Medulla oblongata (tissue), 1 donor: ENCODE data around the gene LRP5.
"Not testable (repeated sequence)": the region's sequence is repeated elsewhere in the genome, so short reads cannot be mapped to it uniquely, and the experiment has no call there.

ENCODE experiments used
- DNase-seq: peaks from one replicate; pipeline ENCODE4 v3.0.0-alpha.2; 2015; ENCODE audit errors: extremely low spot score

The LRP5 gene

DNA sequence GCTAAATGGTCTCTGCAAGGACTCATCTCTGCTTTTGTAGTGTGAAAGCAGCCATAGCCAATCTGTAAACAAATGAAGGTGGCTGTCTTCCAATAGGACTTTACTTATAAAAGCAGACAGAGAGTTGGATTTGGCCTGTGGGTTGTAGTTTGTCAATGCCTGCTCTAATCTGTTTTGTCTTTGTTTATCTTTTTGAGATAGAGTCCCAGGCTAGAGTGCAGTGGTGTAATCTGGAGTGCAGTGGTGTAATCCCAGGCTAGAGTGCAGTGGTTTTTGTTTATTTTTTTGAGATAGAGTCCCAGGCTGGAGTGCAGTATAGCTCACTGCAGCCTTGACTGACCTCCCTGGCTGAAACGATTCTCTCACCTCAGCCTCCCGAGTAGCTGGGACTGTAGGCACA is 156.7 kb downstream of the LRP5 start:
- no peak for DNase-seq

DNA sequence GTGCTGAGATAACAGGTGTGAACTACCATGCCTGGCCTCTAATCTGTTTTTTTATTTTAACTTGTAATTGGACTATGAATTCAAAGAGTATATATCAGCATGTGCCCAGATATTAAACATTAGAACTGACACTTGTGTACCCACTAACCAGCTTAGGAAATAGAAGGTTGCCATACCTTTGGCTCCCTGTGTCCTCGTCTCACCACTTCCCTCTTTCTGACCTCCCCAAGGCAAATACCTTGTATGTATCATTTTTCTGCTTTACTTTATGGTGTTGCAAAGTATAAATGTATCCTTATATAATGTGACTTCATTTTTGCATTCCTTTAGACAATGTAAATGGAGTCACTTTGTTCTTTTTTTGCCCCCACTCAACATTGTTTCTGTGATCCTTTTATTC is 157.3 kb downstream of the LRP5 start:
- no peak for DNase-seq

DNA sequence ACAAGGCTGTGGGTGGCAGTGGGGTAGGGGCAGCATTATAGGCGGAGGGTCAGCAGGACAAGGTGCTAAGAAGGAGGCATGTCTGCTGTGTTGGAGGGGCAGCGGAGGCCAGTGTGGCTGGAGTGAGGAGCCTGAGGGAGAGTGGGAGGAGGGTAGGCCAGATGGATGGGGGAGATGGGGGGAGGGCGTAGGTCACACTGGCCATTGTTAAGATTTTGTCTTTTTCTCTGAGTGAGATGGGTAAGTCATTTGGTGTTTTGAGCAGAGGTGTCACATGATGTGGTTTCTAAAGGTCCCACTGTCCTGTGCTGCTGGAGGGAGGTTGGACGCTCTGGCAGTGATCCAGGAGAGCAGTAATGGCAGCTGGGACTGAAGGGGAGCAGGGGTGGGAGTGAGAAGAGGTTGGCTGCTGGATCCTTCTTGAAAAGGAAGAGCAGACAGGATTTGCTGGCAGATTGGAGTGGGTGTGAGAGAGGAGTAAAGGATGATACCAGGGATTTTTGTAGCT is 158.0 kb downstream of the LRP5 start:
- DNase-seq: peak; percentile 36

DNA sequence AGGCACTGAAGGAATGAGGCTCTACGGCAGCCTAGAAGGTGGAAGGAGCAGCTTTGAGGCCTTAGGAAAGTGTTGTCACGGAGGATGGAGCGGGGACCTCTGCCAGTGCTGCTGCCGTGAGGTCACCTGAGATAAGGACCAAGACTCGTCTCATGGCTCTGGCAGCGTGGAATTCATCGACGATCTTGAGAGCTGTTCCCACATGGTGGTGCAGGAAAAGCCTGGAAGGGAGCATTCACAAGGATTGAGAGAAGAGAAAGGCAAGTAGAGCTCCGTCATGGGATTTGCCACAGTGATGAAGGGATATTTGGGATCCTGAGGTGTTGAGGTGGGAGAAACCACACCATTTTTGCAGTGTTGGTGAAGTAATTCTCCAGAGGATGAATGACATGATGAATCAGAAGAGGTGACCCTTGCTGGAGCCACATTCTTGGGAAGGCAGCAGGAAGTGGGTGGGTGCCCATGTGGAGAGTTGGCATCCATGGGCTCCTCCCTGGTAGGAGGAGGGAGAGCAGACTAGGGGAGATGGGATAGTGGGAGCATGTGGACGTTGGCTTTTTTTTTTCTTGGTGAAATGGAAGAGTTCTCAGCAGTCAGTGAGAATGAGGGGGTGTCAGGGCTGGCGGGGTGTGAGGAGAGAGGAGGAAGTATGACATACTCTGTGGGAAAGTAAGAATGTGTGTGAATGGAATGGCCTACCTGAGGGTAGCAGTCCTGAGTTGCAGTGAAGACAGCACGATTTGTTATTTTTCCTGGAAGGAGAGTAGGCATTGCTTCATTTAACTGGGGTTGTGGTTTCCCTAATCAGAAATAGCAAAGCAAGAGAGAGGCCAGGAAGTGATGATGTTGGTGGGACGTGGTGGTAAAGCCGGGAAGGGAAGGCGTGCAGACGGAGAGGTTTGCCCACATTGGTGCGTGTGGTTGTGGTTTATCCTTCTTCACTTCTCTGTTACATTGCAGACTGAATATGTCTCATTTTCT is 159.3 kb downstream of the LRP5 start:
- no peak for DNase-seq

DNA sequence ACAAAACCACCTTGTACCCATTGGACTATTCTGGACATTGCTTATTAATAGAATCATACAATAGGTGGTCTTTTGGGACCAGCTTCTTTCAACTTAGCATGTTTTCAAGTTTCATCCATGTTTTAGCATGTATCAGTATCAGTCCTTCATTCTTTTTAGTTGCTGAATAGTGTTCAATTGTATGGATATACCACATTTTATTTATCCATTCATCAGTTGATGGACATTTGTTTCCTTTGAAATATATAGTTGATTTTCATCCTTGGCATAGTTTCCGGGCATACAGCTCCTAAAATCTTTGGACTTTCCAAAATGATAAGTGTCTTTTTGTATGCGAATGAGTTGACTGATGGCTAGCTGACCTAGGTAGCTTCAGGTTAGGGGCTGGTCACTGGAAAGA is 160.4 kb downstream of the LRP5 start:
- DNase-seq: no peak

DNA sequence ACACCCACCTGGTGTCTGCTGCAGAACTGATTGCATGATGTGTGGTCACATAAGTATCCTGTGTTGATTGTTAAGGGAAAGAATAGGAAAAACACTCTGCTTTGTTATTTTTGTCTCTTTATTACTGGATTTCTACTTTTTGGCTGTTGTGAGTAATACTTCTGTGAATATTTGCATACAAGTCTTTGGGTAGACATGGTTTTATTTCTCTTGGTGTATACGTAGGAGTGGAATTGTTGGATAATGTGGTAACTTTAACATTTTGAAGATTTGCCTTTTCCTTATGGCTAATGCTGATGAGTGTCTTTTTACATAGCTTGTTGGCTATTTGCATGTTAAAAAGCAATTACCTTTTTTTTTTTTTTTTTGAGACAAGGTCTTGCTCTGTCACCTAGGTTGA is 161.3 kb downstream of the LRP5 start:
- DNase-seq: no peak

DNA sequence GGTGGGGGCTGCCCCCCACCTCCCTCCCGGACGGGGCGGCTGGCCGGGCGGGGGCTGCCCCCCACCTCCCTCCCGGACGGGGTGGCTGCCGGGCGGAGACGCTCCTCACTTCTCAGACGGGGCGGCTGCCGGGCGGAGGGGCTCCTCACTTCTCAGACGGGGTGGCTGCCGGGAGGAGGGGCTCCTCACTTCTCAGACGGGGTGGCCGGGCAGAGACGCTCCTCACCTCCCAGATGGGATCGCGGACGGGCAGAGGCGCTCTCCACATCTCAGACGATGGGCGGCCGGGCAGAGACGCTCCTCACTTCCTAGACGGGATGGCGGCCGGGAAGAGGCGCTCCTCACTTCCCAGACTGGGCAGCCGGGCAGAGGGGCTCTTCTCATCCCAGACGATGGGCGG is 163.2 kb downstream of the LRP5 start:
- not testable (repeated sequence) for DNase-seq

DNA sequence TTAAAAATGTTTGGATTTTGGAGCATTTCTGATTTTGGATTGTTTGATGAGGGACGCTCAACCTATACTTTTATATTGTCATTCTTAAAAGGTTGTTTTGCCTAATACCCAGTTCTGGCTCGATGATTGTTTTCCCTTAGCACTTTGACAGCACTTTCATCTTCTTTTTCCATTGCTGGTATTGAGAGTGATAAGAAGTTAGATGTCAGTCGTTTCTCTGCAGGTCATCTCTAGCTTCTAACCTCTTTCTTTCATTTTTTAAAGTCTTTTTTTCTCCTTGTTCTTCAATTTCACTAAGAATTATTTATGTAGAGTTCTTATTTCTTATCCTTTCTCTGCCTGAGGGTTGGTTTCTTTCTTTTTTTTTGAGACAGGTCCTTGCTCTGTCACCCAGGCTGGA is 167.0 kb downstream of the LRP5 start:
- DNase-seq: no peak

DNA sequence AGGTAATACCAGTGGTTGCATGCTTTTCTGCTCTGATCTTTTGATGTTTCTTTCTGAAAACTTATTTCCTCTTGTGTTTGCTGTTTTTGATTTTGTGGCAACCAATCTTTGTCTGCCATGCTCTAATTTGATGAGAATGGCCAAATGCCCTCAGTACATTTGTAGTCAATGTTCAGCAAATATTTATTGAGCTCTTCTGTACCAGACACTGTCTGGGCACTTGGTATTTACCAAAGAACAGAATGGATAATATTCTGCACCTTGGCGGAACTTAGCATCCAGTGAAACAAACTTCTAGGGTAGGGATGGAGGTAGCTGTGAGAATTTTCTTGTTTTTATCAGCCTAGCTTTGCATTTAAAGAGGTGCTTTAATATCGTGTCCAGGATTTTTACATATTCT is 167.8 kb downstream of the LRP5 start:
- DNase-seq: no peak

DNA sequence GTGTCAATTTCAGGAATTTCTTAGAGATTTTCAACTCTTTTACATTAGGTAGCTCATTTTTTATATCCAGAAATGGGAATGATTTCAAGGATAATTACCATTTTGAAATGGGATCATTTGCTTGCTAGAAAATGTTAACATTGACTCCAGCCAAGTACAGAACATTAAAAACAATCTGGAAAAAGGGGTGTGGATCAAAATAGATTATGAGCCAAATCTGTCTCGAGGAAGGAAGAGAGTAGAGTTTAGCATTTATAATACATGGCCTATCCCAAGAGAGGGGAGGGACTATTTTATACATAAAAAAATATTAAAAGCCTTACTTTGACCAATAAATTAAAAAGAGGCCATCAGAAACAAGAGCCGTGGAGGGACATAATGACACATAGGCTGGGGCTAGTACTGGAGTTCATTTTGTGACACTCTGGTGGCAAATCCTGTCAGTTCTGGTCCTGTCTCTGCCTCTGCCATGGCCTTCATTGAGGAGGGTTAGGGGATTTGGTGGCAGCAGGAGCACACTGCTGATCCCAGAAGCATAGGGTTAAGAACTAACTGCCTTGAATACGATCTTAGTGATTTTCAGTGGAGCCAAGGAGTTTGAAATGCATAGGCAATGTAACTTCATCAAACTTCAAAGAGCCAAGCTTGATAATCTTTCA is 168.6 kb downstream of the LRP5 start:
- DNase-seq: no peak

DNA sequence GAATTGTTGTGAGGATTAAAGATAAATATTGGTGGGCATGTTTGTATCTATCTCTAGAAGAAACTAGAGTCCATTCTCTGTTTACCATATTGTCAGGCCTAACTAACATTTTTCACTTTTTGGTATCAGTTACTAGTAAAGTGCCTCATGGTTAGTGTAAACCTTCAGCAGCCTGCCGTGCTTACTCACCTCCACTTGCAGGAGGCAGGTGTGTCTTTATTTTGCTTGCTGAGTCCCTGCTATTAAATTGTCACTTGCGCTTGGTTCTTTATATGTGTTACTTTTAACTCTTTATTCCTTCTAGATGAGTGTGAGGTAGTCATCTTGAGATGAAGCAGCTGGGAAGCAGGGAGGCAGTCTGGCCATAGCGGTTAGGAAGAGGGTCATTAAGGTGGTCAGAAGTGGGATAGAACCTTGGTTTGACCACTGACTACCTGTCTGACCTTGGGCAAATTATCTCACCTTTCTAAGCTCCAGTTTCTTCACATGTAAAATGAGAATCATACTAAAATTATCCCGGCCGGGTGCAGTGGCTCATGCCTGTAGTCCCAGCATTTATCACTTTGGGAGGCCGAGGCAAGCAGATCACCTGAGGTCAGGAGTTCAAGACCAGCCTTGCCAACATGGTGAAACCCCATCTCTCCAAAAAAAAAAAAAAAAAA is 169.3 kb downstream of the LRP5 start:
- DNase-seq: no peak

DNA sequence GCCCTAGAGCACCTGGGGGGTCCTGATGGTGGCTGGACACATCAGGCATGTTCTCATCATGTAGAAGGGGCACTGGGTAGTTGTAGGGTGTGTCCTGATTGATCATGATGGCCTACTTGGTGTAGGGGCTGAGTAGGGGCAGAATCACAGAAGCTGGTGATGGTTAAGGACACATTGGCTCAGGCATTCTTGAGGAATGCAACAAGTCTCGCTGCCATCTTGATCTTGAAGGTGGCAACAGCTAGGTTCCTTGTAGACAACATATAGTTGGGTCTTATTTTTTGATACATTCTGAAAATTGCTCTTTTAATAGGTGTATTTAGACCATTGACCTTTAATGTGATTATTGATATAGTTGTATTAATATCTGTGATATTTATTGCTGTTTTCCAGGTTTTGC is 176.2 kb downstream of the LRP5 start:
- DNase-seq: no peak

DNA sequence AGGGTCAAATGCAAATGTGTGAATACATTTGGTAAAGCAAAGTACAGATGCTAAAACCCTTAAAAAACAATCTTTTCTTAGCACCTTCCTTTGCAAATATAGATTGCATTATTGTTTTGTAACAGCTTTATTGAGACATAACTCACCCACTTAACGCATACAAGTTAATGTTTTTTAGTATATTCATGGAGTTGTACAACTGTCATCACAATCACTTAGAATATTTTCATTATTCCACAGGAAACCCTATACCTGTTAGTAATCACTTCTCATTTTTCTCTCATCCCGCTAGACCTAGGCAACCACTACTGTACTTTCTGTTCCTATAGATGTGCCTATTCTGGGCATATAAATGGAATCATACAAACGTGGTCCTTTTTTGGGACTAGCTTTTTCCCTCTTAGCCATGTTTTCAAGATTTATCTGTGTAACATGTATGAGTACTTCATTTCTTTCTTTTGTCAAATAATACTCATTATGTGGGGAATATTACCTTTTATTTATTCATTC is 182.9 kb downstream of the LRP5 start:
- no peak for DNase-seq

DNA sequence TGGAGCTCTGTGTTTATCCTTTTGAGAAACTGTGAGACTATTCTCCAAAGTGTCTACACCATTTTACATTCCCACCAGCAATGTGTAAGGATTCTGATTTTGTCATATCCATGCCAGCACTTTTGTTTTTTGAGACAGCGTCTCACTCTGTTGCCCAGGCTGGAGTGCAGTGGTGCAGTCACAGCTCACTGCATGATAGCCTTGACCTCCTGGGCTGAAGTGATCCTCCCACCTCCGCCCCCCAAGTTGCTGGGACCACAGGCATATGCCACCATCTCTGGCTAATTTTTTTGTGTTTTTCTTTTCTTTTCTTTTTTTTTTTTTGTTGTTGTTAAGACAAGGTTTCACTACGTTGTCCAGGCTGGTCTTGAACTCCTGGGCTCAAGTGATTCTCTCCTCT is 183.5 kb downstream of the LRP5 start:
- DNase-seq: no peak

DNA sequence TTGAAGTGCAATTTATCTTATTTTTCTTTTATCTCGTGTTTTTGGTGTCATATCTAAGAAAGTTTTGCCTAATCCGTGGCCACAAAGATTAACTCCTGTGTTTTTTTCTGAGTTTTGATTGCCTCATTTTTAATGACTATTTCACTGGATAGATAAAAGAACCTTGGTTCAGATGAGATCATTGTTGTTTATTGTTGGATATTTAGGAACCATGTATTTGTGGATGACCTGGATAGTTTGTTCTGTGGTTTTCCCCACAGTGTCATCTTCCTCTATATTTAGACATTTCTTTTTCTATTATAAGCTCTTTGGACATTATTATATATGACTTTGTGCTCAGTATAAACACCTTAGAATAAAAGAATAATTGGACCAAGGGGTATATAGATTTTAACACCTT is 185.4 kb downstream of the LRP5 start:
- DNase-seq: no peak

DNA sequence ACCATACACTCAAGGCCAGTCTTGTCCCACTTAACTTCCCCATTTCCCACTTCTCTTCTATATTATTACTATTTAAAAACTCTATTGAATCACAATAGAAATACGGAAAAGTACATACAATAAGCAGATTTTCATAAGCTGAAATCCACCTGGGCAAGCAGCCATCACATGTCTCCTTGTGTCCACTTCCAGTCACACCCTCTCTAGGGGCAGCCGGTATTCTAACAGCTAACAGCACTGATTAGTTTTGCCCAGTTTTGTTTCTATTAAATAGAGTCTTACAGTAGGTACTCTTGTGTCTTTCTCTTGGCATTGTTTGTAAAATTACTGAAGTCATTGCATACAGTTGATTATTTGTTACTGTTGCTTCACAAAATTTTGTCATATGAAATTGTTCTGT is 185.9 kb downstream of the LRP5 start:
- DNase-seq: no peak
